ENCODE data around the gene DCXR.

DNA sequence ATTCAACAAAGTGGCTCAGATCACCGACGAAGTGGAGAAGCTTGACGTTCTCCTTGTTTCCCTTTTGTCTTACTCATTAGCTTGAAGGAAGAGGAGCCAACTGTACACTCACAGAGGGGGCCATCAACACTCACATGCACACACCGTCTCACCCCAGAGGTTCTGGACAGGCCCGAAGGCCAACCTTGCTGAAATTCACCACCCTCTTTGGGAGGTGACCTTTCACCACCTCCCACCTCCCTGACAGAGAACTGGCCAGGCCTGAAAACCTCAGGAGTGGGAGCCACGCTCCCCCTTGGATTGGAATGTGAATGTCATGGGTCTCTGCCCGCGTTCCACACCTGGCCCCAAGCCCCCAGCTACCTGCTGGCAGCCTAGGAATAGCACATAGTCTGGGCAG, 2.0 kb downstream of the DCXR start:
- TF ChIP-seq, protein P1, sequence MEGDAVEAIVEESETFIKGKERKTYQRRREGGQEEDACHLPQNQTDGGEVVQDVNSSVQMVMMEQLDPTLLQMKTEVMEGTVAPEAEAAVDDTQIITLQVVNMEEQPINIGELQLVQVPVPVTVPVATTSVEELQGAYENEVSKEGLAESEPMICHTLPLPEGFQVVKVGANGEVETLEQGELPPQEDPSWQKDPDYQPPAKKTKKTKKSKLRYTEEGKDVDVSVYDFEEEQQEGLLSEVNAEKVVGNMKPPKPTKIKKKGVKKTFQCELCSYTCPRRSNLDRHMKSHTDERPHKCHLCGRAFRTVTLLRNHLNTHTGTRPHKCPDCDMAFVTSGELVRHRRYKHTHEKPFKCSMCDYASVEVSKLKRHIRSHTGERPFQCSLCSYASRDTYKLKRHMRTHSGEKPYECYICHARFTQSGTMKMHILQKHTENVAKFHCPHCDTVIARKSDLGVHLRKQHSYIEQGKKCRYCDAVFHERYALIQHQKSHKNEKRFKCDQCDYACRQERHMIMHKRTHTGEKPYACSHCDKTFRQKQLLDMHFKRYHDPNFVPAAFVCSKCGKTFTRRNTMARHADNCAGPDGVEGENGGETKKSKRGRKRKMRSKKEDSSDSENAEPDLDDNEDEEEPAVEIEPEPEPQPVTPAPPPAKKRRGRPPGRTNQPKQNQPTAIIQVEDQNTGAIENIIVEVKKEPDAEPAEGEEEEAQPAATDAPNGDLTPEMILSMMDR (IDR thresholded peaks at IDR 0.05) = no peak
- TF ChIP-seq EP300 (IDR thresholded peaks at IDR 0.05) (no peak), POLR2A (IDR thresholded peaks at IDR 0.05) (no peak)
